HepG2 (cell line): ENCODE data around the gene TPO. TPM values are rescaled to one million over a fixed set of nuclear protein-coding genes. Genes with fewer than 3 reads are reported as not detected.

Experiments used
- ATAC-seq: fragments of 200-7000 bp; cut with Tn5 transposase; 3 replicates; pipeline ENCODE4 v1.9.1; 2020; ENCODE audit warnings: mild to moderate bottlenecking, moderate library complexity
- BruUV-seq: library from RNA; stranded (reverse); fragments of 400-500 nt; replicated peaks from 2 replicates; lab custom pipeline; 2021; lab: Mats Ljungman, UMichigan
- CTCF ChIA-PET: fragments of 300-600 bp; formaldehyde crosslinking; extraction: SDS; loops from one replicate; lab custom pipeline; 2021; ENCODE audit warnings: low total read pairs, inconsistent platforms, low intra/inter-chr PET ratio; lab: Yijun Ruan, JAX
- POLR2A ChIA-PET: fragments of 350-600 bp; sonication (Branson Sonifier 250); formaldehyde crosslinking; loops from one replicate; lab custom pipeline; 2020; ENCODE audit warnings: antibody characterized with exemption, inconsistent platforms; lab: Yijun Ruan, JAX
- DNase-seq: peaks from one replicate; pipeline ENCODE4 v3.0.0-alpha.2; 2015; ENCODE audit warnings: low spot score
- FAIRE-seq: peaks from 3 replicates; lab custom pipeline; 2011; peaks lifted over from hg19 to GRCh38; lab: Jason Lieb, UNC
- H2AFZ ChIP-seq: one replicate; pipeline ENCODE4 v1.6.1; 2011; ENCODE audit warnings: low read length, inconsistent platforms
- H3K27ac ChIP-seq: fragments of 300-600 bp; 3 replicates; pipeline ENCODE4 v1.8.0; 2011; ENCODE audit warnings: mixed run types, mild to moderate bottlenecking, mixed read lengths, low read length, inconsistent platforms; ENCODE audit not compliant: insufficient read depth; ENCODE audit errors: extremely low read length
- H3K27me3 ChIP-seq, 2 experiments: fragments of 200-600 bp in 1 of 2; 2 replicates in 1 of 2; 3 replicates in 1 of 2; pipeline versions ENCODE4 v1.6.0 to v1.8.0; 2011; ENCODE audit warnings: low read length in 2 of 2, mild to moderate bottlenecking in 2 of 2, moderate library complexity in 2 of 2, inconsistent platforms in 1 of 2; ENCODE audit not compliant: insufficient read depth in 2 of 2, control insufficient read depth in 1 of 2
- H3K36me3 ChIP-seq, 2 experiments: fragments of 200-600 bp in 1 of 2; replicated peaks in 1 of 2; 2 replicates in 1 of 2; 3 replicates in 1 of 2; pipeline versions ENCODE4 v1.5.1 to v1.8.0; 2011; ENCODE audit warnings: low read length in 2 of 2, inconsistent platforms in 1 of 2; ENCODE audit not compliant: insufficient read depth in 2 of 2, control insufficient read depth in 1 of 2
- H3K4me1 ChIP-seq: 2 replicates; pipeline ENCODE4 v1.5.1; 2012; ENCODE audit warnings: low read length, inconsistent platforms; ENCODE audit not compliant: insufficient read depth
- H3K4me2 ChIP-seq: 2 replicates; pipeline ENCODE4 v1.6.0; 2011; ENCODE audit warnings: low read depth, low read length, inconsistent platforms
- H3K4me3 ChIP-seq, 3 experiments: fragments of 200-600 bp in 1 of 3; sonication (generic), shearing (Covaris generic) in 1 of 3; replicated peaks in 1 of 3; 2 replicates each; pipeline ENCODE4 v1.5.1; 2011 to 2016; ENCODE audit warnings: low read length in 3 of 3, inconsistent platforms in 2 of 3, low read depth in 2 of 3, mild to moderate bottlenecking in 2 of 3, control low read depth in 1 of 3, mixed read lengths in 1 of 3; ENCODE audit not compliant: insufficient read depth in 1 of 3
- H3K79me2 ChIP-seq: one replicate; pipeline ENCODE4 v1.6.1; 2011; ENCODE audit warnings: low read length, inconsistent platforms; ENCODE audit not compliant: insufficient read depth
- H3K9ac ChIP-seq: 2 replicates; pipeline ENCODE4 v1.6.0; 2011; ENCODE audit warnings: mild to moderate bottlenecking, low read depth, low read length, inconsistent platforms; ENCODE audit not compliant: insufficient read depth
- H3K9me3 ChIP-seq: 2 replicates; pipeline ENCODE4 v1.5.1; 2012; ENCODE audit warnings: mild to moderate bottlenecking, low read length
- H4K20me1 ChIP-seq: 2 replicates; pipeline ENCODE4 v1.6.0; 2011; ENCODE audit warnings: inconsistent platforms, mild to moderate bottlenecking, low read length, moderate library complexity; ENCODE audit not compliant: insufficient read depth
- CHCHD3 ChIP-seq: sonication (generic); formaldehyde crosslinking; IDR thresholded peaks from 2 replicates; pipeline ENCODE4 v1.8.0; 2022; ENCODE audit warnings: mild to moderate bottlenecking, missing genetic modification reagents, moderate library complexity
- HNRNPL ChIP-seq: fragments of 200-400 bp; formaldehyde crosslinking; IDR thresholded peaks from 2 replicates; pipeline ENCODE4 v1.6.1; 2017; ENCODE audit warnings: mild to moderate bottlenecking, low read depth, low read length
- NFYB ChIP-seq: sonication (generic); formaldehyde crosslinking; IDR thresholded peaks from 2 replicates; pipeline ENCODE4 v1.4.0; 2020; ENCODE audit warnings: missing genetic modification reagents
- PCBP1 ChIP-seq: fragments of 200-400 bp; formaldehyde crosslinking; IDR thresholded peaks from 2 replicates; pipeline ENCODE4 v1.6.1; 2017; ENCODE audit warnings: mild to moderate bottlenecking, low read depth, low read length, borderline replicate concordance
- STAG1 ChIP-seq: sonication (generic); formaldehyde crosslinking; IDR thresholded peaks from 2 replicates; pipeline ENCODE4 v1.4.0; 2020; ENCODE audit warnings: missing genetic modification reagents
- ZBTB20 ChIP-seq: sonication (generic); formaldehyde crosslinking; IDR thresholded peaks from 2 replicates; pipeline ENCODE4 v1.8.1; 2023; ENCODE audit warnings: missing genetic modification reagents, low read depth, mild to moderate bottlenecking, borderline replicate concordance
- WGBS: methylation state at CpG from one replicate; pipeline ENCODE4 v1.1.6; 2017; ENCODE audit warnings: low lambda C conversion rate; 5-methylcytosine and 5-hydroxymethylcytosine counted together
- in situ Hi-C: cut with HindIII; loops from 2 replicates; pipeline ENCODE4 v1.10.0; 2017; ENCODE audit warnings: low pct_unique_long_range_greater_than_20kb; ENCODE audit not compliant: extremely low pct_ligation_motif_present
- intact Hi-C: fragments of 100-400 bp; cut with micrococcal nuclease; formaldehyde crosslinking; loops from one replicate; pipeline ENCODE4 v1.10.0; 2022; ENCODE audit not compliant: unreplicated experiment
- polyA plus RNA-seq, 8 experiments: library from polyadenylated mRNA; depleted of rRNA in 3 of 8; stranded (reverse) in 7 of 8; unstranded in 1 of 8; fragments of >200 nt; fragmentation: Illumina TruSeq in 4 of 8; extraction: Trizol in 4 of 8; gene quantifications; 2 replicates each; pipeline versions ENCODE4 v1.2.1 to v1.2.3, GENCODE V29; 2011 to 2016; ENCODE audit warnings: low read depth in 4 of 8, missing spikeins in 1 of 8, mixed read lengths in 1 of 8; ENCODE audit not compliant: insufficient read depth in 1 of 8
- total RNA-seq, 5 experiments: library from RNA; depleted of rRNA; stranded (reverse); fragments of >200 nt; fragmentation: Illumina TruSeq; extraction: Trizol; gene quantifications; 2 replicates each; pipeline ENCODE4 v1.2.3, GENCODE V29; 2016; ENCODE audit warnings: low read depth in 1 of 5
- TF ChIP-seq, protein P1 (sequence below): sonication (generic); IDR thresholded peaks from 2 replicates; pipeline ENCODE4 v1.6.1; 2016; ENCODE audit warnings: low read depth, borderline replicate concordance
- TF ChIP-seq, protein P2 (sequence below): sonication (generic); formaldehyde crosslinking; IDR thresholded peaks from 2 replicates; pipeline ENCODE4 v1.4.0; 2020; ENCODE audit warnings: missing genetic modification reagents
- TF ChIP-seq, protein P3 (sequence below): sonication (generic); formaldehyde crosslinking; IDR thresholded peaks from 2 replicates; pipeline ENCODE4 v1.4.0; 2020; ENCODE audit warnings: low read depth, mild to moderate bottlenecking, missing genetic modification reagents
- TF ChIP-seq, protein P4 (sequence below): sonication (generic); formaldehyde crosslinking; IDR thresholded peaks from 2 replicates; pipeline ENCODE4 v1.5.0; 2020; ENCODE audit warnings: missing genetic modification reagents, mild to moderate bottlenecking, borderline replicate concordance

The TPO gene
- total and polyA plus RNA-seq, 2 of the 13 experiments (the other 11 are each of a cell fraction or from before 2014, with no cell fraction given): not detected

DNA sequence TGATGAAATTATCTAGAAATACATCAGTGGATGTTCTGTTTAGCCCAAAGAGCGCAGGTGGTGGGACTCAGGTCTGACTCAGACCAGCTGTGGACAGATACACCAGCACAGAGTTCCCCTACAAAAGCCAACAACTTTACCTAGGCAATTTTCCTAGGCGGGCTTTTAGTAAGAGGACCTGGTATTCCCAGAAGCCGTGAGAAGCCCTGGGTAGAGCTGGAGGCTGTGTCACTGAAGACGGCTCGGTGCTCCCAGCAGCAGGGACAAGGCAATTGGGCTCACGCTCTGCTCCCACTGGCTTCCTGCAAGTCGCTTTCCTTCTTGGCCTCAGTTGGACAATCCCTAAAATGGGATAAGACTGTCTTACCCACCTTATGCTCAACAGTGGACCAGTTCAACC is 41.1 kb downstream of the TPO start:
- Histone ChIP-seq H3K36me3 (no peaks in the 10 kb centered on the region), H3K27ac (no peak overlapping the region), H3K27me3 (peaks cover 2 to 28% of the 10 kb centered on the region in 2 experiments; a peak in 4 of 5 replicates), H3K4me3 (no peak overlapping the region), H3K9me3 (no peaks in the 10 kb centered on the region), H4K20me1 (no peaks in the 10 kb centered on the region), H3K4me1 (no peaks in the 10 kb centered on the region), H3K79me2 (no peaks in the 10 kb centered on the region), H3K4me2 (no peak overlapping the region), H2AFZ (no peak overlapping the region), H3K9ac (no peak overlapping the region)
- no peak for TF ChIP-seq CHCHD3 (CRISPR knock-in tag)
- no peak for TF ChIP-seq NFYB
- no peak for TF ChIP-seq STAG1
- no peak for TF ChIP-seq PCBP1
- TF ChIP-seq, protein P1, sequence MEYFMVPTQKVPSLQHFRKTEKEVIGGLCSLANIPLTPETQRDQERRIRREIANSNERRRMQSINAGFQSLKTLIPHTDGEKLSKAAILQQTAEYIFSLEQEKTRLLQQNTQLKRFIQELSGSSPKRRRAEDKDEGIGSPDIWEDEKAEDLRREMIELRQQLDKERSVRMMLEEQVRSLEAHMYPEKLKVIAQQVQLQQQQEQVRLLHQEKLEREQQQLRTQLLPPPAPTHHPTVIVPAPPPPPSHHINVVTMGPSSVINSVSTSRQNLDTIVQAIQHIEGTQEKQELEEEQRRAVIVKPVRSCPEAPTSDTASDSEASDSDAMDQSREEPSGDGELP: no peak
- TF ChIP-seq, protein P2, sequence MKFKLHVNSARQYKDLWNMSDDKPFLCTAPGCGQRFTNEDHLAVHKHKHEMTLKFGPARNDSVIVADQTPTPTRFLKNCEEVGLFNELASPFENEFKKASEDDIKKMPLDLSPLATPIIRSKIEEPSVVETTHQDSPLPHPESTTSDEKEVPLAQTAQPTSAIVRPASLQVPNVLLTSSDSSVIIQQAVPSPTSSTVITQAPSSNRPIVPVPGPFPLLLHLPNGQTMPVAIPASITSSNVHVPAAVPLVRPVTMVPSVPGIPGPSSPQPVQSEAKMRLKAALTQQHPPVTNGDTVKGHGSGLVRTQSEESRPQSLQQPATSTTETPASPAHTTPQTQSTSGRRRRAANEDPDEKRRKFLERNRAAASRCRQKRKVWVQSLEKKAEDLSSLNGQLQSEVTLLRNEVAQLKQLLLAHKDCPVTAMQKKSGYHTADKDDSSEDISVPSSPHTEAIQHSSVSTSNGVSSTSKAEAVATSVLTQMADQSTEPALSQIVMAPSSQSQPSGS (CRISPR knock-in tag): no peak
- no peak for TF ChIP-seq ZBTB20
- TF ChIP-seq, protein P3, sequence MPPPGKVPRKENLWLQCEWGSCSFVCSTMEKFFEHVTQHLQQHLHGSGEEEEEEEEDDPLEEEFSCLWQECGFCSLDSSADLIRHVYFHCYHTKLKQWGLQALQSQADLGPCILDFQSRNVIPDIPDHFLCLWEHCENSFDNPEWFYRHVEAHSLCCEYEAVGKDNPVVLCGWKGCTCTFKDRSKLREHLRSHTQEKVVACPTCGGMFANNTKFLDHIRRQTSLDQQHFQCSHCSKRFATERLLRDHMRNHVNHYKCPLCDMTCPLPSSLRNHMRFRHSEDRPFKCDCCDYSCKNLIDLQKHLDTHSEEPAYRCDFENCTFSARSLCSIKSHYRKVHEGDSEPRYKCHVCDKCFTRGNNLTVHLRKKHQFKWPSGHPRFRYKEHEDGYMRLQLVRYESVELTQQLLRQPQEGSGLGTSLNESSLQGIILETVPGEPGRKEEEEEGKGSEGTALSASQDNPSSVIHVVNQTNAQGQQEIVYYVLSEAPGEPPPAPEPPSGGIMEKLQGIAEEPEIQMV (CRISPR knock-in tag): no peak
- TF ChIP-seq, protein P4, sequence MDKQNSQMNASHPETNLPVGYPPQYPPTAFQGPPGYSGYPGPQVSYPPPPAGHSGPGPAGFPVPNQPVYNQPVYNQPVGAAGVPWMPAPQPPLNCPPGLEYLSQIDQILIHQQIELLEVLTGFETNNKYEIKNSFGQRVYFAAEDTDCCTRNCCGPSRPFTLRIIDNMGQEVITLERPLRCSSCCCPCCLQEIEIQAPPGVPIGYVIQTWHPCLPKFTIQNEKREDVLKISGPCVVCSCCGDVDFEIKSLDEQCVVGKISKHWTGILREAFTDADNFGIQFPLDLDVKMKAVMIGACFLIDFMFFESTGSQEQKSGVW (CRISPR knock-in tag): no peak
- TF ChIP-seq HNRNPL: no peak
- ATAC-seq (no peak), FAIRE-seq (no peak), DNase-seq (no peak)
- intact Hi-C loops: no loop called here
- ChIA-PET POLR2A (no interaction called here), CTCF (no interaction called here)
- in situ Hi-C loops: no loop called here
- BruUV-seq: no TSS peak
- WGBS: 8% methylated on average over 7 of the region's 7 CpGs
